Muscle layer of colon (tissue), 2 donors: Measurements from ENCODE around the gene SSBP3.

Source experiments
- H3K27ac ChIP-seq: one replicate; pipeline ENCODE4 v1.7.0; 2013; ENCODE audit warnings: low read depth, mild to moderate bottlenecking, low read length, moderate library complexity
- H3K27me3 ChIP-seq, 2 donors: one replicate each; pipeline ENCODE4 v1.7.0; 2013; ENCODE audit warnings: low read length in 2 of 2, mild to moderate bottlenecking in 2 of 2; ENCODE audit not compliant: insufficient read depth in 2 of 2, control insufficient read depth in 1 of 2
- H3K36me3 ChIP-seq: one replicate; pipeline ENCODE4 v1.7.0; 2013; ENCODE audit warnings: mild to moderate bottlenecking, low read length; ENCODE audit not compliant: insufficient read depth
- H3K4me1 ChIP-seq: one replicate; pipeline ENCODE4 v1.7.0; 2013; ENCODE audit warnings: mild to moderate bottlenecking, low read length; ENCODE audit not compliant: insufficient read depth
- H3K4me3 ChIP-seq, 2 donors: one replicate each; pipeline ENCODE4 v1.7.0; 2013; ENCODE audit warnings: low read length in 2 of 2, low read depth in 1 of 2, mild to moderate bottlenecking in 1 of 2, moderate library complexity in 1 of 2
- H3K9ac ChIP-seq: one replicate; pipeline ENCODE4 v1.7.0; 2013; ENCODE audit warnings: low read length
- H3K9me3 ChIP-seq: one replicate; pipeline ENCODE4 v1.7.0; 2013; ENCODE audit warnings: mild to moderate bottlenecking, low read length
- donor health status: abdominal sarcoma.
- donor health status: Adenocarcinoma of cecum.

Gene SSBP3

GRCh38 chr1:54365398-54365797 lies 40.8 kb downstream of the SSBP3 start:
- Histone ChIP-seq H3K4me1 (peaks cover 33% of the 10 kb centered on the region), H3K9ac (no peak overlapping the region), H3K4me3 (no peak overlapping the region), H3K27me3 (no peaks in the 10 kb centered on the region), H3K9me3 (no peaks in the 10 kb centered on the region), H3K36me3 (no peaks in the 10 kb centered on the region), H3K27ac (no peak overlapping the region)

GRCh38 chr1:54364995-54365394 lies 41.2 kb downstream of the SSBP3 start:
- no peak overlapping the region for H3K4me3 ChIP-seq
- no peaks in the 10 kb centered on the region for H3K27me3 ChIP-seq
- no peaks in the 10 kb centered on the region for H3K36me3 ChIP-seq
- no peaks in the 10 kb centered on the region for H3K9me3 ChIP-seq
- H3K27ac ChIP-seq = no peak overlapping the region
- H3K9ac ChIP-seq = no peak overlapping the region
- peaks cover 34% of the 10 kb centered on the region for H3K4me1 ChIP-seq

GRCh38 chr1:54364582-54364981 lies 41.6 kb downstream of the SSBP3 start:
- H3K36me3 ChIP-seq = no peaks in the 10 kb centered on the region
- peaks cover 34% of the 10 kb centered on the region for H3K4me1 ChIP-seq
- H3K4me3 ChIP-seq = no peak overlapping the region
- no peaks in the 10 kb centered on the region for H3K9me3 ChIP-seq
- H3K27ac ChIP-seq = no peak overlapping the region
- no peak overlapping the region for H3K9ac ChIP-seq
- no peaks in the 10 kb centered on the region for H3K27me3 ChIP-seq

GRCh38 chr1:54363925-54364324 lies 42.3 kb downstream of the SSBP3 start:
- H3K9me3 ChIP-seq = no peaks in the 10 kb centered on the region
- no peaks in the 10 kb centered on the region for H3K36me3 ChIP-seq
- no peak overlapping the region for H3K9ac ChIP-seq
- H3K27ac ChIP-seq = no peak overlapping the region
- H3K4me1 ChIP-seq = peaks cover 41% of the 10 kb centered on the region
- H3K4me3 ChIP-seq = no peak overlapping the region
- no peaks in the 10 kb centered on the region for H3K27me3 ChIP-seq

- Histone ChIP-seq H3K9ac (no peak overlapping the region), H3K4me1 (peaks cover 51% of the 10 kb centered on the region), H3K4me3 (no peak overlapping the region), H3K36me3 (no peaks in the 10 kb centered on the region), H3K27ac (no peak overlapping the region), H3K9me3 (no peaks in the 10 kb centered on the region), H3K27me3 (no peaks in the 10 kb centered on the region)
Measured at GRCh38 chr1:54362881-54363340, 43.3 kb downstream of the SSBP3 start.

- Histone ChIP-seq H3K9ac (no peak overlapping the region), H3K27me3 (no peaks in the 10 kb centered on the region), H3K27ac (no peak overlapping the region), H3K4me3 (no peak overlapping the region), H3K9me3 (no peaks in the 10 kb centered on the region), H3K4me1 (peaks cover 57% of the 10 kb centered on the region), H3K36me3 (no peaks in the 10 kb centered on the region)
Measured at GRCh38 chr1:54361342-54361741, 44.9 kb downstream of the SSBP3 start.

GRCh38 chr1:54360165-54361005 lies 45.8 kb downstream of the SSBP3 start:
- no peaks in the 10 kb centered on the region for H3K9me3 ChIP-seq
- H3K27ac ChIP-seq = no peak overlapping the region
- H3K36me3 ChIP-seq = no peaks in the 10 kb centered on the region
- no peak overlapping the region for H3K9ac ChIP-seq
- H3K27me3 ChIP-seq = no peaks in the 10 kb centered on the region
- H3K4me3 ChIP-seq = no peak overlapping the region
- peaks cover 66% of the 10 kb centered on the region for H3K4me1 ChIP-seq

GRCh38 chr1:54359393-54360162 lies 46.6 kb downstream of the SSBP3 start:
- no peak overlapping the region for H3K9ac ChIP-seq
- peaks cover 66% of the 10 kb centered on the region for H3K4me1 ChIP-seq
- H3K27ac ChIP-seq = no peak overlapping the region
- H3K27me3 ChIP-seq = no peaks in the 10 kb centered on the region
- H3K9me3 ChIP-seq = no peaks in the 10 kb centered on the region
- H3K36me3 ChIP-seq = no peaks in the 10 kb centered on the region
- H3K4me3 ChIP-seq = no peak overlapping the region

- Histone ChIP-seq H3K27me3 (no peaks in the 10 kb centered on the region), H3K4me3 (no peak overlapping the region), H3K27ac (no peak overlapping the region), H3K9me3 (no peaks in the 10 kb centered on the region), H3K4me1 (peaks cover 63% of the 10 kb centered on the region), H3K9ac (no peak overlapping the region), H3K36me3 (no peaks in the 10 kb centered on the region)
Measured at GRCh38 chr1:54358503-54359168, 47.6 kb downstream of the SSBP3 start.

GRCh38 chr1:54357967-54358366 lies 48.2 kb downstream of the SSBP3 start:
- no peak overlapping the region for H3K4me3 ChIP-seq
- H3K9ac ChIP-seq = no peak overlapping the region
- no peaks in the 10 kb centered on the region for H3K27me3 ChIP-seq
- no peak overlapping the region for H3K27ac ChIP-seq
- H3K9me3 ChIP-seq = no peaks in the 10 kb centered on the region
- peaks cover 65% of the 10 kb centered on the region for H3K4me1 ChIP-seq
- no peaks in the 10 kb centered on the region for H3K36me3 ChIP-seq

- Histone ChIP-seq H3K4me1 (peaks cover 62% of the 10 kb centered on the region), H3K4me3 (no peak overlapping the region), H3K27ac (no peak overlapping the region), H3K9ac (no peak overlapping the region), H3K9me3 (no peaks in the 10 kb centered on the region), H3K27me3 (no peaks in the 10 kb centered on the region), H3K36me3 (no peaks in the 10 kb centered on the region)
Measured at GRCh38 chr1:54356680-54357147, 49.5 kb downstream of the SSBP3 start.
